K562 (cell line): ENCODE measurements around the gene PTPRE. TPM values are rescaled to one million over a fixed set of nuclear protein-coding genes. Genes with fewer than 3 reads are reported as not detected.

ENCODE experiments used
- ATAC-seq: fragments of 200-7000 bp; cut with Tn5 transposase; 3 replicates; pipeline ENCODE4 v1.9.1; 2020; ENCODE audit warnings: moderate library complexity
- BruUV-seq: library from RNA; stranded (reverse); fragments of 400-500 nt; replicated peaks from 2 replicates; lab custom pipeline; 2021; lab: Mats Ljungman, UMichigan
- CTCF ChIA-PET: fragments of 300-600 bp; formaldehyde crosslinking; extraction: SDS; loops from one replicate; lab custom pipeline; 2021; ENCODE audit warnings: low intra/inter-chr PET ratio; lab: Yijun Ruan, JAX
- POLR2A ChIA-PET: fragments of 300-600, 350-650 bp; sonication (Branson Sonifier 250); formaldehyde crosslinking; extraction: SDS; loops from one replicate; lab custom pipeline; 2021; ENCODE audit warnings: antibody characterized with exemption, inconsistent platforms; lab: Yijun Ruan, JAX
- DNase-seq, 4 experiments: peaks; one replicate each; pipeline versions ENCODE4 v3.0.0 to v3.0.0-alpha.2; 2011 to 2018; ENCODE audit warnings: low spot score in 3 of 4, mixed read lengths in 3 of 4; ENCODE audit errors: extremely low read depth in 1 of 4
- FAIRE-seq: peaks from 2 replicates; lab custom pipeline; 2011; peaks lifted over from hg19 to GRCh38; lab: Jason Lieb, UNC
- H2AFZ ChIP-seq: 2 replicates; pipeline ENCODE4 v1.6.0; 2011; ENCODE audit warnings: low read depth, low read length, control low read depth, inconsistent platforms
- H3K27ac ChIP-seq: fragments of 200-600 bp; 3 replicates; pipeline ENCODE4 v1.8.0; 2011; ENCODE audit warnings: low read depth, mild to moderate bottlenecking, control low read depth, inconsistent platforms, low read length, moderate library complexity, mixed read lengths; ENCODE audit errors: extremely low read depth
- H3K27me3 ChIP-seq, 2 experiments: fragments of 300-600 bp in 1 of 2; 2 replicates in 1 of 2; 3 replicates in 1 of 2; pipeline versions ENCODE4 v1.6.0 to v1.8.0; 2011; ENCODE audit warnings: inconsistent platforms in 2 of 2, low read length in 2 of 2, mild to moderate bottlenecking in 1 of 2, mixed read lengths in 1 of 2, moderate library complexity in 1 of 2; ENCODE audit not compliant: control insufficient read depth in 2 of 2, insufficient read depth in 2 of 2
- H3K36me3 ChIP-seq: fragments of 300-600 bp; 3 replicates; pipeline ENCODE4 v1.8.0; 2011; ENCODE audit warnings: mild to moderate bottlenecking, low read length, inconsistent platforms; ENCODE audit not compliant: control insufficient read depth, insufficient read depth
- H3K4me1 ChIP-seq, 2 experiments: fragments of 200-600 bp in 1 of 2; replicated peaks in 1 of 2; 2 replicates in 1 of 2; 3 replicates in 1 of 2; pipeline versions ENCODE4 v1.5.1 to v1.8.0; 2011; ENCODE audit warnings: inconsistent platforms in 2 of 2, low read length in 2 of 2, mild to moderate bottlenecking in 1 of 2, mixed read lengths in 1 of 2, moderate library complexity in 1 of 2; ENCODE audit not compliant: control insufficient read depth in 2 of 2, insufficient read depth in 2 of 2
- H3K4me2 ChIP-seq: 2 replicates; pipeline ENCODE4 v1.6.1; 2011; ENCODE audit warnings: low read length, control low read depth, inconsistent platforms, mixed read lengths; ENCODE audit not compliant: insufficient read depth
- H3K4me3 ChIP-seq: fragments of 200-600 bp; sonication (generic), shearing (Covaris generic); 2 replicates; pipeline ENCODE4 v1.5.1; 2016; ENCODE audit warnings: control low read depth, inconsistent platforms
- H3K79me2 ChIP-seq: fragments of 200-600 bp; 3 replicates; pipeline ENCODE4 v1.8.0; 2011; ENCODE audit warnings: low read length, inconsistent platforms; ENCODE audit not compliant: control insufficient read depth, insufficient read depth
- H3K9ac ChIP-seq, 2 experiments: 2 replicates each; pipeline versions ENCODE4 v1.6.0 to v1.6.1; 2011; ENCODE audit warnings: low read depth in 2 of 2, low read length in 2 of 2, control low read depth in 1 of 2, inconsistent platforms in 1 of 2, mild to moderate bottlenecking in 1 of 2, mixed read lengths in 1 of 2; ENCODE audit not compliant: insufficient read depth in 1 of 2
- H3K9me1 ChIP-seq: one replicate; pipeline ENCODE4 v1.6.0; 2011; ENCODE audit warnings: inconsistent platforms, mild to moderate bottlenecking, low read length, moderate library complexity; ENCODE audit not compliant: control insufficient read depth, insufficient read depth
- H3K9me3 ChIP-seq: replicated peaks from 2 replicates; pipeline ENCODE4 v1.5.1; 2011; ENCODE audit warnings: low read depth, low read length, inconsistent platforms; ENCODE audit not compliant: control insufficient read depth, insufficient read depth
- H4K20me1 ChIP-seq: replicated peaks from 2 replicates; pipeline ENCODE4 v1.6.1; 2011; ENCODE audit warnings: low read length, inconsistent platforms, mixed read lengths; ENCODE audit not compliant: control insufficient read depth, insufficient read depth
- GABPB1 ChIP-seq: sonication (generic); formaldehyde crosslinking; IDR thresholded peaks from 2 replicates; pipeline ENCODE4 v1.8.0; 2022; ENCODE audit warnings: mild to moderate bottlenecking, missing genetic modification reagents
- GATAD2B ChIP-seq: fragments of 450-650 bp; IDR thresholded peaks from 2 replicates; pipeline ENCODE4 v1.6.1; 2017; ENCODE audit warnings: mild to moderate bottlenecking, borderline replicate concordance
- WGBS: fragments of 100-300 bp; shearing (Covaris generic); methylation state at CpG from one replicate; pipeline ENCODE4 v1.1.6; 2016; ENCODE audit warnings: low coverage, mixed read lengths; ENCODE audit not compliant: insufficient coverage; ENCODE audit errors: missing lambda C conversion rate; 5-methylcytosine and 5-hydroxymethylcytosine counted together
- in situ Hi-C: fragments of 300-500 bp; cut with MboI; formaldehyde crosslinking; loops from 4 replicates; pipeline ENCODE4 v1.15.0; 2018; ENCODE audit warnings: inconsistent platforms, mixed read lengths
- intact Hi-C: fragments of 100-400 bp; cut with micrococcal nuclease; formaldehyde crosslinking; loops from 2 replicates; pipeline ENCODE4 v1.14.2; 2022
- polyA plus RNA-seq, 8 experiments: library from polyadenylated mRNA; depleted of rRNA in 4 of 8; stranded (reverse) in 5 of 8; unstranded in 3 of 8; fragments of >200 nt; fragmentation: Nextera tagmentation in 2 of 8; fragmentation: Illumina TruSeq in 1 of 8; extraction: Ambion mirVana in 2 of 8; extraction: Trizol in 1 of 8; gene quantifications; 2 replicates each; pipeline versions ENCODE4 v1.2.1 to v1.2.3, GENCODE V29; 2011 to 2014; ENCODE audit warnings: inconsistent platforms in 1 of 8, missing spikeins in 1 of 8
- total RNA-seq, 7 experiments: library from RNA; depleted of rRNA in 6 of 7; stranded (reverse); fragments of >200 nt in 6 of 7; fragmentation: Illumina TruSeq in 2 of 7; extraction: Trizol in 2 of 7; gene quantifications; 2 replicates each; pipeline versions ENCODE4 v1.2.1 to v1.2.3, GENCODE V29; 2011 to 2021; ENCODE audit warnings: low replicate concordance in 1 of 7
- TF ChIP-seq, protein P1 (sequence below): fragments of 250-450 bp; sonication (Bioruptor Pico); IDR thresholded peaks from 2 replicates; pipeline ENCODE4 v1.4.0; 2020; ENCODE audit warnings: mild to moderate bottlenecking, moderate library complexity

PTPRE gene
- total and polyA plus RNA-seq, 9 of the 15 experiments (the other 6 are each of a cell fraction or from before 2014, with no cell fraction given) = 0.01 to 0.13 (median 0.04) TPM; not detected in 4

DNA sequence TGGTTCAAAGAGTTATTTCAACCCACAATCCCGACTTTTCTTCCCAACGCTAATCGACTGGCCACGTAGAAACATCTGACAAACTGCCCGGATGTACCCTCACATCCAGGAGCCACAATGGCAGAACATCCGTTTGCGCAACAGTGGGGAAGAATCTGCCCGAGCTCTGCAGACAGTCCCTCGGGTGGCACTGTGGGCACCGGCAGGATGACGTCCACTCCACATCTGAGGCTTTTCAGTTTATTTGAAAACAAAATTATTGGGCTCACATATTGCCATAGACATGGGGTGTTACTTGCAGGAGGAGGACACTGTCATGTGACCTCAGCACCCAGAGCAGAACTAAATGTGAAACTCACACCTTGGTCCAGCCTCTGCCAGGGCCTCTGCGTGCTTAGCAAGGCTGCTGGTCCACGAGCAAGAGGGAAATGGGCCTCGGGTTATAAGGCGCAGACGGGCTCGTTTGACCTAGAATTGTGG lies 135.3 kb downstream of the PTPRE start:
- Histone ChIP-seq H3K9me3 (no peaks in the 10 kb centered on the region), H3K4me1 (peaks cover 0 to 4% of the 10 kb centered on the region in 2 experiments; a peak in 1 of 5 replicates), H3K27me3 (peaks cover 3 to 26% of the 10 kb centered on the region in 2 experiments; a peak in 3 of 5 replicates), H3K9ac (no peak overlapping the region), H3K9me1 (no peaks in the 10 kb centered on the region), H2AFZ (no peak overlapping the region)
- ChIA-PET POLR2A (no interaction called here), CTCF (no interaction called here)
- DNase-seq = no peak
- WGBS = 1% methylated on average over 14 of the region's 17 CpGs
- in situ Hi-C loops (no loop called here), intact Hi-C loops (no loop called here)
- no TSS peak for BruUV-seq
- TF ChIP-seq, protein P1, sequence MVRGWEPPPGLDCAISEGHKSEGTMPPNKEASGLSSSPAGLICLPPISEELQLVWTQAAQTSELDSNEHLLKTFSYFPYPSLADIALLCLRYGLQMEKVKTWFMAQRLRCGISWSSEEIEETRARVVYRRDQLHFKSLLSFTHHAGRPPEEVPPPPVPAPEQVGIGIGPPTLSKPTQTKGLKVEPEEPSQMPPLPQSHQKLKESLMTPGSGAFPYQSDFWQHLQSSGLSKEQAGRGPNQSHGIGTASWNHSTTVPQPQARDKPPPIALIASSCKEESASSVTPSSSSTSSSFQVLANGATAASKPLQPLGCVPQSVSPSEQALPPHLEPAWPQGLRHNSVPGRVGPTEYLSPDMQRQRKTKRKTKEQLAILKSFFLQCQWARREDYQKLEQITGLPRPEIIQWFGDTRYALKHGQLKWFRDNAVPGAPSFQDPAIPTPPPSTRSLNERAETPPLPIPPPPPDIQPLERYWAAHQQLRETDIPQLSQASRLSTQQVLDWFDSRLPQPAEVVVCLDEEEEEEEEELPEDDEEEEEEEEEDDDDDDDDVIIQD (CRISPR knock-in tag) = no peak
- TF ChIP-seq GABPB1 (CRISPR knock-in tag) = no peak
- no peak for TF ChIP-seq GATAD2B
- TF ChIP-seq, all 486 proteins: peak for 0
- Histone ChIP-seq H3K79me2 (no peaks in the 10 kb centered on the region), H3K4me2 (no peak overlapping the region), H3K36me3 (no peaks in the 10 kb centered on the region), H4K20me1 (no peaks in the 10 kb centered on the region), H3K4me3 (no peak overlapping the region), H3K27ac (no peak overlapping the region)
- ATAC-seq (no peak), FAIRE-seq (no peak)
